ENCODE results near the gene ACSL3.
"Not testable (repeated sequence)": the region's sequence is repeated elsewhere in the genome, so short reads cannot be mapped to it uniquely, and the experiment has no call there.

The ACSL3 gene

GRCh38 chr2:222989431-222989830 is 128.6 kb downstream of the ACSL3 start:
- DNase-seq (ENCODE audit: low read depth), result no peak
- no peak overlapping the region for H3K4me3 ChIP-seq (ENCODE audit: low read length)
- TF ChIP-seq CTCF (conservative IDR thresholded peaks at IDR 0.05; ENCODE audit: low read length), result no peak

- DNase-seq (ENCODE audit: low read depth); H3K4me3 ChIP-seq (ENCODE audit: low read length): not testable (repeated sequence)
Measured at GRCh38 chr2:222990206-222990605, 129.4 kb downstream of the ACSL3 start.

- TF ChIP-seq CTCF (conservative IDR thresholded peaks at IDR 0.05; ENCODE audit: low read length), result no peak
- DNase-seq (ENCODE audit: low read depth), result no peak
Measured at GRCh38 chr2:222992137-222992536, 131.3 kb downstream of the ACSL3 start.

More at GRCh38 chr2:222992137-222992536, 131.3 kb downstream of the ACSL3 start:
- no peak overlapping the region for H3K4me3 ChIP-seq (ENCODE audit: low read length)

Measured in AG10803 (cell line).